HFFc6 (cell line): ENCODE data around the gene PALM. TPM values are rescaled to one million over a fixed set of nuclear protein-coding genes. Genes with fewer than 3 reads are reported as not detected.

Source experiments
- DNase-seq: peaks from one replicate; pipeline ENCODE4 v3.0.0-alpha.2; 2018
- H3K27ac Mint-ChIP-seq: 2 replicates; pipeline ENCODE4 v1.8.0; 2020; ENCODE audit warnings: mild to moderate bottlenecking, mixed read lengths
- H3K27me3 Mint-ChIP-seq: 2 replicates; pipeline ENCODE4 v1.8.0; 2021; ENCODE audit warnings: mild to moderate bottlenecking, moderate library complexity, mixed read lengths; ENCODE audit not compliant: insufficient read depth
- H3K36me3 Mint-ChIP-seq: 2 replicates; pipeline ENCODE4 v1.8.0; 2021; ENCODE audit warnings: low read depth, mixed read lengths
- H3K4me1 Mint-ChIP-seq: 2 replicates; pipeline ENCODE4 v1.8.0; 2020; ENCODE audit warnings: low read depth, mixed read lengths
- H3K4me3 Mint-ChIP-seq: 2 replicates; pipeline ENCODE4 v1.8.0; 2020; ENCODE audit warnings: mild to moderate bottlenecking, moderate library complexity, mixed read lengths
- H3K9me3 Mint-ChIP-seq: 2 replicates; pipeline ENCODE4 v1.8.0; 2020; ENCODE audit warnings: mild to moderate bottlenecking, mixed read lengths
- CTCF ChIP-seq: fragments of 200-600 bp; sonication (generic); IDR thresholded peaks from 2 replicates; pipeline ENCODE4 v1.5.0; 2021; ENCODE audit warnings: antibody characterized with exemption, mild to moderate bottlenecking
- total RNA-seq, 6 experiments: library from RNA; stranded (reverse); fragmentation: NEBNext Ultra II Directional; extraction: Animal tissue kit (Norgen Biotek cat#: 25700); gene quantifications; 2 replicates in 1 of 6; 3 replicates in 5 of 6; pipeline ENCODE4 v1.2.3, GENCODE V29; 2021

PALM gene
- total RNA-seq, 6 experiments from 2014 or later, result 0.14 to 0.15 TPM; not detected in 4

- Mint-ChIP-seq H3K27ac (no peak overlapping the region), H3K27me3 (no peaks in the 10 kb centered on the region; the same call in none of the 2 replicates), H3K4me3 (no peak overlapping the region), H3K4me1 (peaks cover 17% of the 10 kb centered on the region), H3K36me3 (no peaks in the 10 kb centered on the region), H3K9me3 (peaks cover 10% of the 10 kb centered on the region; the same call in 1 of the 2 replicates)
- DNase-seq, result no peak
- TF ChIP-seq CTCF, result no peak
Measured at GRCh38 chr19:749811-750210, 41.1 kb downstream of the PALM start.

- Mint-ChIP-seq H3K4me3 (no peak within 1 kb of the TSS), H3K27ac (peak within 1 kb of the TSS; percentile 87), H3K36me3 (no peaks in the 10 kb centered on the region), H3K27me3 (no peaks in the 10 kb centered on the region; the same call in none of the 2 replicates), H3K4me1 (peaks cover 17% of the 10 kb centered on the region), H3K9me3 (no peaks in the 10 kb centered on the region; the same call in 1 of the 2 replicates)
- no peak for TF ChIP-seq CTCF
- DNase-seq, result no peak
Measured at GRCh38 chr19:750640-751423, 42.1 kb downstream of the PALM start, which contains the start of gene MISP. MISP (plus strand) TSS chr19:751112; CDS start chr19:756947, 5,835 bp downstream.

- no peaks in the 10 kb centered on the region for H3K36me3 Mint-ChIP-seq
Measured at GRCh38 chr19:751501-752341, 43.0 kb downstream of the PALM start.

GRCh38 chr19:752652-753517, 44.1 kb downstream of the PALM start:
- H3K36me3 Mint-ChIP-seq, result no peaks in the 10 kb centered on the region
- peak; percentile 80 for DNase-seq
- H3K4me3 Mint-ChIP-seq, result peak overlapping the region; percentile 27
- no peaks in the 10 kb centered on the region; the same call in none of the 2 replicates for H3K27me3 Mint-ChIP-seq
- H3K9me3 Mint-ChIP-seq, result peaks cover 11% of the 10 kb centered on the region; the same call in 1 of the 2 replicates
- peak overlapping the region; percentile 96 for H3K27ac Mint-ChIP-seq
- no peak for TF ChIP-seq CTCF
- peaks cover 17% of the 10 kb centered on the region for H3K4me1 Mint-ChIP-seq

More at GRCh38 chr19:751501-752341, 43.0 kb downstream of the PALM start:
- Mint-ChIP-seq H3K4me3 (no peak overlapping the region), H3K9me3 (peaks cover 7% of the 10 kb centered on the region; the same call in 1 of the 2 replicates), H3K27ac (peak overlapping the region; percentile 87), H3K4me1 (peaks cover 17% of the 10 kb centered on the region), H3K27me3 (no peaks in the 10 kb centered on the region; the same call in none of the 2 replicates)
- peak; percentile 84 for DNase-seq
- TF ChIP-seq CTCF, result no peak

DNA sequence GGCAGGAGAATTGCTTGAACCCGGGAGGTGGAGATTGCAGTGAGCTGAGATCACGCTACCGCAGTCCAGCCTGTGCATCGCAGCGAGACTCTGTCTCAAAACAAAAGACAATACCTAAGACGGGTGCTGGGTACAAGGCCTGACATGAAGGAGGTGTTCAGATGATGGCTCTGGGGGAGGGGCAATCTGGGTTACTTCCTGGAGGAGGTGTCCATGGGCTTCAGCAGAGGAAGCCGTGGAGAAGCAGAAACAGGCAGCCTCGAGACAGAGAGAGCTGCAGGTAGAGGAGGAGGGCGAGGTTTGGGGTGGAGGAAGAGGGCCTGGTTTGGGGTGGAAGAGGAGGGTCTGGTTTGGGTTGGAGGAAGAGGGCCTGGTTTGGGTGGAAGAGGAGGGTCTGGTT, 45.8 kb downstream of the PALM start:
- no peak for TF ChIP-seq CTCF
- Mint-ChIP-seq H3K4me1 (peaks cover 17% of the 10 kb centered on the region), H3K9me3 (peaks cover 22% of the 10 kb centered on the region), H3K4me3 (no peak overlapping the region), H3K36me3 (peaks cover 9% of the 10 kb centered on the region), H3K27me3 (peaks cover 2% of the 10 kb centered on the region), H3K27ac (no peak overlapping the region)
- no peak for DNase-seq
